Brain pericyte (primary cell): ENCODE measurements around the gene SEL1L2.

Experiments
- DNase-seq: peaks from one replicate; pipeline ENCODE4 v3.0.0-alpha.2; 2012; ENCODE audit warnings: low read depth, low spot score

Gene SEL1L2

DNA sequence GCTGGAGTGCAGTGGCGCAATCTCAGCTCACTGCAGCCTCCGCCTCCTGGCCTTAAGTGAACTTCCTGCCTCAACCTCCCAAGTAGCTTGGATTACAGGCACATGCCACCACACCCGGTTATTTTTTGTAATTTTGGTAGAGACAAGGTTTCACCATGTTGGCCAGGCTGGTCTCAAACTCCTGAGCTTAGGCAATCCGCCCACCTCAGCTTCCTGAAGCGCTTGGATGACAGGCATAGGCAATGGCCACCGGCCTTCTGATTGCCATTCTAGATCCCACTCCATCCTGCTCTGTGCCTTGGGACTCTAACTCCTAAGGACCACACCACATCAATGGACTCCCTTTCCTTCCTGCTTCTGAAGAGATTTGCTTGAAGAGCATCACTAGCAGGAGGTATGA lies 60.6 kb downstream of the SEL1L2 start:
- DNase-seq = no peak

DNA sequence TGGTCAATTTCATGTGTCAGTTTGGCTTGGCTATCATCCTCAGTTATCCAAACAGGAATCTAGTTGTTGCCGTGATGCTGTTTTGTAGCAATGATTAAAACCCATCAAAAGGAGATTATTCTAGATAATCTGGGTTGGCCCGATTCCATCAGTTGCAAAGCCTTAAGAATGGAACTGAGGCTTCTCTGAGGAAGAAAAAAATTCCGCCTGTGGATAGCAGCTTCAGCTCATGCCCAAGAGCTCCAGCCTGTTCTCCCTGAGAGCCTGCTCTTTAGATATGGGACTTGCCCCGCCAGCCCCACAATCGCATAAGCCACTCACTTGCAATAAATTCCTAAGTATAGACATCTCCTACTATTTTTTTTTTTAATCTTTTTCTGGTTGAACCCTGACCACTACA lies 61.5 kb downstream of the SEL1L2 start:
- no peak for DNase-seq

DNA sequence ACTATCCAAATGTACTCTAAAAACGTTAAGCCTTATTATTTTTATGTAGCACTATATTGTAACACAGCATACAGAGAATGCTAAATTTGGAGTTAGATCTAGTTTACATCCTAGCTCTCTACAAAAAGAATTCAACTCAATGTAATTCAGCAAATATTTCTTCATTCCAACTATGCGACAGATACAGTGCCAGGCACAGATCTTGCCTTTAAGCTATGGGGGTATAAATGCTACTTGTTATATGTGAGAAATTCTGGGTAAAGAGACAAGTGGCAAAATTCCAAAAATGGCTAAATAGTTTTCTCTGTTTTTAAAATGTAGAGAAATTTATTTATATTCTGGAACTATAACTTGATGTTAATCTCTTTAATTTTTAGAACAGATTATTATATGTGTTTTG lies 63.2 kb downstream of the SEL1L2 start:
- no peak for DNase-seq

DNA sequence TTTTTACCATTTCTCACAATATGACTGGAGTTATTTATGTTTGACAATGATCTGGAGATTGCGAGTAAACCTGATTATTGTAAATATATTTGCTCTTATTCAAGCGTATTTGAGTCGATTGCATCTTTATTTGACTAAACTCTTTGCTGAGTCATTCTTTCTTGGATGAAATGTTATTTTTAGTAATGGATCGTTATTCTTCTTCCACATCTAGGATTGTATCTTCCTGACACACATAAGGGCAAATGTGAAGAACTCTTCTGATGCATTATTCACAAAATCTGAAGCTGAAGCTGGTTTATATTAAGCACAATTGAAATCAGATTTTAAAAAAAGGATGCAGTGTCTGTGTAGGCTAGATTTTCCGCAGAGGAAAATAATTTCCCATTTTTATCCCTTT lies 68.2 kb downstream of the SEL1L2 start:
- DNase-seq = no peak

- no peak for DNase-seq
Observed at GRCh38 chr20:13915284-13915683, 75.1 kb downstream of the SEL1L2 start.

DNA sequence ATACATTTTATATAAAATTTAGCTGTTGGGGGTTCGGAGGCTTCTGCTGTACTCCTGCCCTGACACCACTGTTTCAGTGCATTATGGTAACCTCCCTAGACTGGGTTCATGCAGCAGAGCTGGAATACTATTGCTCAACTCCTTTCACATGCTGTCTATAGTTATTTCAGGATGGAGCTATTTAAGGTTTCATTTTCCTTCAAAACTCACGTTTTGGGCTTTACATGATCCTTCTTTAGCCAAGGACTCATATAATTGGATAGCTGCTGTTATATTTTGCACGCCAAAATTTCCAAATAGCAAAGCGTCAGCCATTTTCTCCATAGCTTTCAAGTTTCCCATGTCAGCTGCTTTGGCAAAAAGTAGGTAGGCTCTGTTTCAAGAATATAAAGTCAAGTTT lies 76.8 kb downstream of the SEL1L2 start:
- DNase-seq = no peak

GRCh38 chr20:13913131-13913530 lies 77.3 kb downstream of the SEL1L2 start:
- no peak for DNase-seq

- DNase-seq = no peak
Observed at GRCh38 chr20:13910492-13910891, 79.9 kb downstream of the SEL1L2 start.

GRCh38 chr20:13909067-13909466 lies 81.3 kb downstream of the SEL1L2 start:
- DNase-seq = no peak

DNA sequence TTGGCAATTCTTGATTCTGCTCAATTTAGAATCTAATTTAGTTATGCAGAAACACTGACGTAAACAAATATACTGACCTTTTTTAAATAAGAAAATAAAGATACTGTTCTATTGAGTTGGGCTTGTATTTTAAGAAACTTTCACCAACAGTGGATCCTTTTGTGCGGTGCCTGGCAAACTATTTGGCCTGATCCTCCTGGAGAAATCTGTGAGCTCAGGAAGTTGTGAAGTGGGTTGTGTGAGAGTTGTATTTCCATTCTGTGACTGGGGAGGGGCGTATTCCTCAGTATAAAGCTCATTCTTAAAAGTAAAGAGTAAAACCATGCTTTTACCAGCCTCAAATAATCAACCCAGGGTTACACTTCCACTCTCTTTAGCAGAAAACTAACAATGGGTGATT lies 85.6 kb downstream of the SEL1L2 start:
- DNase-seq = no peak

GRCh38 chr20:13900496-13900895 lies 89.9 kb downstream of the SEL1L2 start:
- DNase-seq = no peak

- no peak for DNase-seq
Observed at GRCh38 chr20:13898012-13898612, 92.3 kb downstream of the SEL1L2 start.

GRCh38 chr20:13891575-13891974 lies 98.8 kb downstream of the SEL1L2 start:
- DNase-seq = no peak

DNA sequence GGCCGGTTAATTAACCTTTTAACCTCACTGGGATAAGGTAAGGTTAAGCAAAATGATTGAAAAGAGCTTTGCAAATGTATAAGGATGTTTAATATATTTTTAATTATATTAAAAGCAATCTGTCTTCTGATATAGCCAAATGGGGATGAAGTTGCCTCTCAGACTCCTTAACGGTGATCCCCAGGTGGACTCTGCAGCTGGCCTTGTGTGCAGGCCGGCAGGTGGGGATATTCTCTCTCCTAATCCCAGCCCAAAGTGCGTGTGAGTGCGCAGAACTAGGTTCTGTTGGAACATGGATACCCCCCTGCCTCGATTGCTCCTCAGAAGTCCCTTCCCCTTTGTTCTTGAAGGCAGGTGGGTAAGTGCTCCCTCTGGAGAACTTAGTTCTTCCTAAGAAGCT lies 105.6 kb downstream of the SEL1L2 start:
- DNase-seq = no peak

DNA sequence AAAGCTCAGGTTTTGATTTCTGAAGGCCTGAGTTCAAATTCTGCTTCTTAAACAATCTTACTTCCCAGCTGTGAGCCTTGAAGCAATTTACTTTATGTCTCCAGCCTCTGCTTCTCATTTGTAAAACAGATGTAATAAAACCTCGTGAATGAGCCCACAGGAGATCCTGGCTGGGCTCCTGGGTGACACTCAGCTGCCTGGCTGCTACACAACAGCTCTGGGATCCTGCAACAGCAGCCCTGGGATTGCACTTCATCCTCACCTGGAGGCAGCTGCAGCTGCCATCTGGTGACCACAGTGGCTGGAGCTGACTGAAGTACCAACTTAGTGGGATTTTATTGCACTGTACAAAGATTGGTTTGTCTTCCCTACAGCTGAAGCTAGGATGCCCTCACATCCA lies 107.0 kb downstream of the SEL1L2 start:
- no peak for DNase-seq

- no peak for DNase-seq
Observed at GRCh38 chr20:13878566-13878965, 111.8 kb downstream of the SEL1L2 start.

GRCh38 chr20:13877793-13878192 lies 112.6 kb downstream of the SEL1L2 start:
- DNase-seq = no peak

- DNase-seq = no peak
Observed at GRCh38 chr20:13875265-13875811, 115.1 kb downstream of the SEL1L2 start.

GRCh38 chr20:13874394-13875157 lies 115.8 kb downstream of the SEL1L2 start:
- no peak for DNase-seq

GRCh38 chr20:13873831-13874230 lies 116.6 kb downstream of the SEL1L2 start:
- no peak for DNase-seq

DNA sequence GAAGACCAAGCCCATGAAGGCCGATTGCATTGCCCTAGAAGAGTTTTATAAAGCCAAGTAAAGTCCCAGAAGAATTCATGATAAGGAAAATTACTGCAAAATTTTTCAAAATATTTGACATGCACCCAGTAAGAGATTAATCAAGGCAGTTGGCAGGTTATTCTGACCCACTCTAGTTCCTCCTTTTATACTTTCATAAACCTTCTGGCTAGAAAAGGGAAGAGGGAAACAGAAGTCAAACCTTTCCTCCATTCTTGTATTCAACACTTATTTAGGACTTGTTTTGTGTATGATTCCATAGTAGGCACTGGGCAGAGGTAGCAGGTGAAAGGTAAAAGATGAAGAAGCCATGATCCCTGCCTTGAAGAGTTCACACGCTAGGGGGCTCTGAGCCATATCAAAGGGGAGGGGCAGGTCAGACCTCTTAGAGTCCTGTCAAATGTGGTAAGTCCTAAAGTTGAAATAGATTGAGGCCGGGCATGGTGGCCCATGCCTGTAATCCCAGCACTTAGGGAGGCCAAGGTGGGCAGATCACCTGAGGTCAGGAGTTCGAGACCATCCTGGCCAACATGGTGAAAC lies 120.2 kb downstream of the SEL1L2 start:
- DNase-seq = no peak

GRCh38 chr20:13868331-13868730 lies 122.1 kb downstream of the SEL1L2 start:
- DNase-seq = no peak

- no peak for DNase-seq
Observed at GRCh38 chr20:13865791-13866351, 124.5 kb downstream of the SEL1L2 start.
